H1 (cell line): ENCODE results near the gene KRTAP4-5. TPM values are rescaled to one million over a fixed set of nuclear protein-coding genes. Genes with fewer than 3 reads are reported as not detected.
"Not testable (repeated sequence)": the region's sequence is repeated elsewhere in the genome, so short reads cannot be mapped to it uniquely, and the experiment has no call there.

Experiments used
- CTCF ChIA-PET: fragments of 300-600 bp; sonication (Branson Sonifier 250); formaldehyde crosslinking; loops from one replicate; lab custom pipeline; 2021; ENCODE audit not compliant: partially characterized antibody; lab: Charles Lee
- POLR2A ChIA-PET: fragments of 300-600 bp; sonication (Branson Sonifier 250); formaldehyde crosslinking; loops from one replicate; lab custom pipeline; 2021; ENCODE audit warnings: inconsistent platforms; ENCODE audit not compliant: partially characterized antibody; lab: Charles Lee
- DNase-seq, 2 experiments: peaks; one replicate each; pipeline versions ENCODE4 v3.0.0 to v3.0.0-alpha.2; 2010 to 2022; ENCODE audit warnings: low spot score in 2 of 2, low read depth in 1 of 2, mixed read lengths in 1 of 2
- FAIRE-seq: peaks from 2 replicates; lab custom pipeline; 2011; peaks lifted over from hg19 to GRCh38; lab: Jason Lieb, UNC
- H2AFZ ChIP-seq: 2 replicates; pipeline ENCODE4 v1.8.1; 2012; ENCODE audit warnings: low read length, inconsistent platforms
- H2AK5ac ChIP-seq: 2 replicates; pipeline ENCODE4 v1.6.1; 2013; ENCODE audit warnings: low read depth, low read length
- H2BK120ac ChIP-seq: replicated peaks from 2 replicates; pipeline ENCODE3; 2013; ENCODE audit warnings: low read depth, low read length, inconsistent platforms
- H2BK12ac ChIP-seq: 2 replicates; pipeline ENCODE4 v1.6.1; 2013; ENCODE audit warnings: low read depth, low read length
- H2BK15ac ChIP-seq: 2 replicates; pipeline ENCODE4 v1.6.1; 2013; ENCODE audit warnings: low read length
- H2BK20ac ChIP-seq: 2 replicates; pipeline ENCODE4 v1.6.1; 2013; ENCODE audit warnings: low read length
- H2BK5ac ChIP-seq: 2 replicates; pipeline ENCODE4 v1.6.1; 2013; ENCODE audit warnings: low read depth, low read length
- H3K14ac ChIP-seq: 2 replicates; pipeline ENCODE4 v1.6.1; 2013; ENCODE audit warnings: inconsistent platforms; ENCODE audit not compliant: insufficient read length
- H3K18ac ChIP-seq: 2 replicates; pipeline ENCODE4 v1.6.1; 2013; ENCODE audit warnings: low read length; ENCODE audit errors: extremely low read depth
- H3K23ac ChIP-seq: 2 replicates; pipeline ENCODE4 v1.6.1; 2013; ENCODE audit warnings: inconsistent platforms; ENCODE audit not compliant: insufficient read length
- H3K23me2 ChIP-seq: 2 replicates; pipeline ENCODE4 v1.6.1; 2013; ENCODE audit warnings: low read depth, low read length
- H3K27ac ChIP-seq: 2 replicates; pipeline ENCODE4 v1.6.1; 2011; ENCODE audit warnings: low read depth, low read length, inconsistent platforms
- H3K27me3 ChIP-seq, 4 experiments: replicated peaks in 1 of 4; 1 replicate in 1 of 4; 2 replicates in 3 of 4; pipeline versions ENCODE4 v1.6.1 to v1.8.1; 2011 to 2013; ENCODE audit warnings: low read length in 3 of 4, mild to moderate bottlenecking in 3 of 4, inconsistent platforms in 2 of 4, mixed read lengths in 2 of 4, moderate library complexity in 1 of 4; ENCODE audit not compliant: control insufficient read depth in 3 of 4, insufficient read depth in 3 of 4; ENCODE audit errors: extremely low read depth in 1 of 4
- H3K36me3 ChIP-seq, 4 experiments: 2 replicates each; pipeline versions ENCODE4 v1.6.1 to v1.8.1; 2011 to 2013; ENCODE audit warnings: mild to moderate bottlenecking in 4 of 4, low read length in 3 of 4, moderate library complexity in 2 of 4, control low read depth in 1 of 4, inconsistent platforms in 1 of 4; ENCODE audit not compliant: insufficient read depth in 4 of 4, control insufficient read depth in 2 of 4
- H3K4ac ChIP-seq: replicated peaks from 2 replicates; pipeline ENCODE3; 2013; ENCODE audit warnings: low read length, low read depth, mixed read lengths, inconsistent platforms; ENCODE audit not compliant: insufficient read length
- H3K4me1 ChIP-seq, 4 experiments: replicated peaks in 1 of 4; 1 replicate in 1 of 4; 2 replicates in 3 of 4; pipeline versions ENCODE4 v1.6.1 to v1.8.1; 2011 to 2013; ENCODE audit warnings: low read length in 3 of 4, inconsistent platforms in 2 of 4, mixed read lengths in 1 of 4; ENCODE audit not compliant: insufficient read depth in 4 of 4, control insufficient read depth in 3 of 4
- H3K4me2 ChIP-seq, 2 experiments: 2 replicates each; pipeline versions ENCODE4 v1.6.1 to v1.8.1; 2011 to 2013; ENCODE audit warnings: low read depth in 2 of 2, low read length in 2 of 2, control low read depth in 1 of 2, inconsistent platforms in 1 of 2, mild to moderate bottlenecking in 1 of 2; ENCODE audit not compliant: insufficient read depth in 1 of 2
- H3K4me3 ChIP-seq, 4 experiments: fragments of 200-600, 300-600 bp in 1 of 4; sonication (generic), shearing (Covaris generic), sonication (Bioruptor Twin) in 1 of 4; 2 replicates each; pipeline versions ENCODE4 v1.5.1 to v1.8.1; 2011 to 2016; ENCODE audit warnings: low read length in 4 of 4, low read depth in 3 of 4, control low read depth in 2 of 4, inconsistent platforms in 2 of 4, mild to moderate bottlenecking in 2 of 4, mixed read lengths in 1 of 4, moderate library complexity in 1 of 4; ENCODE audit not compliant: insufficient read depth in 2 of 4; ENCODE audit errors: extremely low read depth in 1 of 4
- H3K56ac ChIP-seq: replicated peaks from 2 replicates; pipeline ENCODE3; 2013; ENCODE audit warnings: low read depth, mild to moderate bottlenecking, mixed read lengths, low read length, inconsistent platforms; ENCODE audit not compliant: insufficient read length
- H3K79me1 ChIP-seq: 2 replicates; pipeline ENCODE4 v1.6.1; 2013; ENCODE audit warnings: low read depth, low read length, control low read depth
- H3K79me2 ChIP-seq, 2 experiments: 2 replicates each; pipeline versions ENCODE4 v1.6.1 to v1.8.1; 2012 to 2013; ENCODE audit warnings: low read length in 2 of 2, mild to moderate bottlenecking in 2 of 2, inconsistent platforms in 1 of 2; ENCODE audit not compliant: insufficient read depth in 2 of 2, control insufficient read depth in 1 of 2
- H3K9ac ChIP-seq, 4 experiments: replicated peaks in 1 of 4; 1 replicate in 1 of 4; 2 replicates in 3 of 4; pipeline versions ENCODE4 v1.6.1 to v1.8.1; 2011 to 2013; ENCODE audit warnings: low read depth in 3 of 4, low read length in 3 of 4, control low read depth in 2 of 4, mild to moderate bottlenecking in 2 of 4, moderate library complexity in 2 of 4, inconsistent platforms in 1 of 4; ENCODE audit errors: extremely low read depth in 1 of 4
- H3K9me3 ChIP-seq, 2 experiments: 2 replicates each; pipeline versions ENCODE4 v1.6.1 to v1.8.1; 2012 to 2013; ENCODE audit warnings: mild to moderate bottlenecking in 2 of 2, moderate library complexity in 2 of 2, control low read depth in 1 of 2, inconsistent platforms in 1 of 2, low read depth in 1 of 2, low read length in 1 of 2, mixed read lengths in 1 of 2; ENCODE audit not compliant: insufficient read depth in 2 of 2
- H4K20me1 ChIP-seq, 2 experiments: replicated peaks in 1 of 2; 2 replicates each; pipeline versions ENCODE3 to v1.8.1; 2011 to 2013; ENCODE audit warnings: inconsistent platforms in 2 of 2, low read length in 2 of 2, mild to moderate bottlenecking in 1 of 2; ENCODE audit not compliant: insufficient read depth in 2 of 2, control insufficient read depth in 1 of 2
- H4K5ac ChIP-seq: 2 replicates; pipeline ENCODE4 v1.6.1; 2013; ENCODE audit warnings: low read length, low read depth, mixed read lengths, inconsistent platforms; ENCODE audit not compliant: insufficient read length
- H4K8ac ChIP-seq: 2 replicates; pipeline ENCODE4 v1.8.0; 2013; ENCODE audit warnings: mild to moderate bottlenecking, moderate library complexity, low read length, inconsistent platforms; ENCODE audit not compliant: insufficient read depth; ENCODE audit errors: extremely low read depth
- H4K91ac ChIP-seq: replicated peaks from 2 replicates; pipeline ENCODE3; 2013; ENCODE audit warnings: low read length, mixed read lengths, inconsistent platforms; ENCODE audit not compliant: insufficient read length
- ASH2L ChIP-seq: fragments of 200-600, 300-600 bp; sonication (generic); IDR thresholded peaks from one replicate; pipeline ENCODE4 v1.7.1; 2017; ENCODE audit warnings: low read length
- TAF1 ChIP-seq: IDR thresholded peaks from 2 replicates; pipeline ENCODE4 v1.6.1; 2011; ENCODE audit warnings: mild to moderate bottlenecking, low read depth, low read length
- WGBS, 2 experiments: shearing (Covaris generic) in 1 of 2; methylation state at CpG; one replicate each; pipeline versions ENCODE4 v1.1.6 to v1.1.7; 2013 to 2015; ENCODE audit warnings: low lambda C conversion rate in 2 of 2, mixed read lengths in 2 of 2, inconsistent platforms in 1 of 2, low coverage in 1 of 2, missing lambda C conversion rate in 1 of 2; ENCODE audit not compliant: insufficient replicate concordance in 2 of 2, insufficient coverage in 1 of 2, insufficient read length in 1 of 2; ENCODE audit errors: extremely low coverage in 1 of 2, missing lambda C conversion rate in 1 of 2; 5-methylcytosine and 5-hydroxymethylcytosine counted together
- polyA plus RNA-seq, 7 experiments: library from polyadenylated mRNA; depleted of rRNA in 3 of 7; stranded (reverse) in 5 of 7; unstranded in 2 of 7; fragments of >200 nt in 5 of 7; fragments of 200-250 nt in 2 of 7; gene quantifications; 1 replicate in 5 of 7; 2 replicates in 1 of 7; 4 replicates in 1 of 7; pipeline versions ENCODE4 v1.2.1 to v1.2.3, GENCODE V29; 2011 to 2013; ENCODE audit warnings: missing spikeins in 2 of 7, mixed read lengths in 2 of 7
- total RNA-seq: library from RNA; stranded (reverse); fragmentation: NEBNext Ultra II Directional; extraction: Animal tissue kit (Norgen Biotek cat#: 25700); gene quantifications from 2 replicates; pipeline ENCODE4 v1.2.1, GENCODE V29; 2021

Gene KRTAP4-5
- total and polyA plus RNA-seq, 2 of the 8 experiments (the other 6 are each of a cell fraction or from before 2014, with no cell fraction given), result not detected

GRCh38 chr17:41140360-41141131 is 9.1 kb downstream of the KRTAP4-5 start, which contains the start of gene KRTAP4-6 (continued):
- no peak for TF ChIP-seq ASH2L
- TF ChIP-seq TAF1, result no peak

GRCh38 chr17:41139865-41140264 is 9.8 kb downstream of the KRTAP4-5 start:
- FAIRE-seq, H3K27me3 ChIP-seq, H3K14ac ChIP-seq, H3K23ac ChIP-seq, DNase-seq, H2BK12ac ChIP-seq, POLR2A ChIA-PET, H2BK15ac ChIP-seq, H2AFZ ChIP-seq, H3K23me2 ChIP-seq, H3K18ac ChIP-seq, H3K27ac ChIP-seq, H4K20me1 ChIP-seq, H2BK5ac ChIP-seq, H2AK5ac ChIP-seq, H4K5ac ChIP-seq, CTCF ChIA-PET, H3K36me3 ChIP-seq, H3K9ac ChIP-seq, H3K4me3 ChIP-seq, H3K4me2 ChIP-seq, H3K4me1 ChIP-seq, H4K8ac ChIP-seq, H2BK120ac ChIP-seq, H3K79me1 ChIP-seq, H3K79me2 ChIP-seq, H4K91ac ChIP-seq, H3K4ac ChIP-seq, H2BK20ac ChIP-seq, H3K56ac ChIP-seq: not testable (repeated sequence)
- 89% methylated on average over 12 of the region's 12 CpGs; no CpG with 5 or more reads in 1 of the 2 experiments for WGBS, 2 experiments
- H3K9me3 ChIP-seq, result peaks cover 12% of the 10 kb centered on the region in 2 experiments; a peak in 3 of 4 replicates
